Cerebellar cortex (tissue), 1 donor: ENCODE data around the gene EQTN.

Experiments used
- DNase-seq: peaks from one replicate; pipeline ENCODE4 v3.0.0-alpha.2; 2015; ENCODE audit warnings: low spot score

Gene EQTN

GRCh38 chr9:27297050-27297449 is at the start of gene EQTN:
TSS of gene EQTN (minus strand) at chr9:27297150. CDS start at chr9:27297055, 95 bp downstream.
- DNase-seq, result no peak

- DNase-seq, result no peak
These were observed 47.8 kb upstream of the EQTN start for GRCh38 chr9:27344776-27345175.

GRCh38 chr9:27341545-27342294 is 44.8 kb upstream of the EQTN start:
- no peak for DNase-seq

- DNase-seq, result no peak
These were observed 44.1 kb upstream of the EQTN start for GRCh38 chr9:27340961-27341511.

GRCh38 chr9:27340285-27340674 is 43.3 kb upstream of the EQTN start:
- no peak for DNase-seq

- no peak for DNase-seq
These were observed 42.8 kb upstream of the EQTN start for GRCh38 chr9:27339661-27340284.

- no peak for DNase-seq
These were observed 41.6 kb upstream of the EQTN start for GRCh38 chr9:27338527-27338903.

GRCh38 chr9:27337833-27338526 is 41.0 kb upstream of the EQTN start:
- DNase-seq, result no peak

- no peak for DNase-seq
These were observed 40.3 kb upstream of the EQTN start for GRCh38 chr9:27337236-27337635.

GRCh38 chr9:27336829-27337228 is 39.9 kb upstream of the EQTN start:
- no peak for DNase-seq

- no peak for DNase-seq
These were observed 39.2 kb upstream of the EQTN start for GRCh38 chr9:27336126-27336525.

GRCh38 chr9:27335075-27335474 is 38.1 kb upstream of the EQTN start:
- no peak for DNase-seq

GRCh38 chr9:27333241-27334052 is 36.5 kb upstream of the EQTN start:
- peak; percentile 93 for DNase-seq

GRCh38 chr9:27331393-27331792 is 34.4 kb upstream of the EQTN start:
- DNase-seq, result no peak

- DNase-seq, result no peak
These were observed 32.3 kb upstream of the EQTN start for GRCh38 chr9:27329291-27329690.

- no peak for DNase-seq
These were observed 31.5 kb upstream of the EQTN start for GRCh38 chr9:27328483-27328882.

GRCh38 chr9:27311184-27311583 is 14.2 kb upstream of the EQTN start:
- DNase-seq, result no peak

- no peak for DNase-seq
These were observed 13.6 kb upstream of the EQTN start for GRCh38 chr9:27310582-27310981.

GRCh38 chr9:27308691-27309390 is 11.9 kb upstream of the EQTN start:
- no peak for DNase-seq

GRCh38 chr9:27304521-27304920 is 7.6 kb upstream of the EQTN start:
- no peak for DNase-seq

GRCh38 chr9:27303219-27303618 is 6.3 kb upstream of the EQTN start:
- no peak for DNase-seq
